Kidney (tissue), 14 donors: ENCODE results near the gene ASB12. TPM values are rescaled to one million over a fixed set of nuclear protein-coding genes. Genes with fewer than 3 reads are reported as not detected.

ENCODE experiments used
- DNase-seq, 5 donors: peaks; one replicate each; pipeline ENCODE4 v3.0.0-alpha.2; 2013 to 2020
- FAIRE-seq: peaks from 2 replicates; lab custom pipeline; 2012; peaks lifted over from hg19 to GRCh38; lab: Jason Lieb, UNC
- H3K27ac ChIP-seq, 2 donors: one replicate each; pipeline ENCODE4 v1.7.0; 2013; ENCODE audit warnings: low read depth in 2 of 2, low read length in 2 of 2, inconsistent platforms in 1 of 2
- H3K27me3 ChIP-seq: one replicate; pipeline ENCODE4 v1.7.1; 2013; ENCODE audit warnings: low read length, inconsistent platforms; ENCODE audit not compliant: control insufficient read depth, insufficient read depth
- H3K36me3 ChIP-seq, 3 donors: one replicate each; pipeline versions ENCODE4 v1.7.0 to v1.7.1; 2013; ENCODE audit warnings: low read length in 3 of 3, control low read depth in 1 of 3, inconsistent platforms in 1 of 3; ENCODE audit not compliant: insufficient read depth in 3 of 3, control insufficient read depth in 2 of 3
- H3K4me1 ChIP-seq, 3 donors: one replicate each; pipeline versions ENCODE4 v1.7.0 to v1.7.1; 2013; ENCODE audit warnings: low read length in 3 of 3, inconsistent platforms in 1 of 3, low read depth in 1 of 3; ENCODE audit not compliant: control insufficient read depth in 2 of 3, insufficient read depth in 2 of 3
- H3K4me3 ChIP-seq, 3 donors: one replicate each; pipeline versions ENCODE4 v1.7.0 to v1.8.1; 2013; ENCODE audit warnings: low read length in 3 of 3, control low read depth in 1 of 3, inconsistent platforms in 1 of 3
- H3K9ac ChIP-seq, 3 donors: one replicate each; pipeline versions ENCODE4 v1.7.0 to v1.7.1; 2013; ENCODE audit warnings: low read length in 3 of 3, control low read depth in 1 of 3, inconsistent platforms in 1 of 3
- H3K9me3 ChIP-seq, 3 donors: one replicate each; pipeline versions ENCODE4 v1.7.0 to v1.7.1; 2013; ENCODE audit warnings: low read length in 3 of 3, control low read depth in 1 of 3, inconsistent platforms in 1 of 3; ENCODE audit not compliant: control insufficient read depth in 2 of 3, insufficient read depth in 1 of 3
- CTCF ChIP-seq: IDR thresholded peaks from 3 replicates; pipeline ENCODE4 v1.5.1; 2012; ENCODE audit warnings: mild to moderate bottlenecking, moderate library complexity, borderline replicate concordance; ENCODE audit not compliant: insufficient read depth; ENCODE audit errors: extremely low read depth
- intact Hi-C: fragments of 100-400 bp; cut with DNase I; formaldehyde crosslinking; loops from one replicate; pipeline ENCODE4 v1.11.1; 2022
- polyA plus RNA-seq: library from polyadenylated mRNA; stranded (reverse); fragments of 350-450 nt; fragmentation: Illumina TruSeq; extraction: RNeasy Lipid Tissue Mini Kit (QIAGEN cat#74804); gene quantifications from one replicate; pipeline ENCODE4 v1.2.3, GENCODE V29; 2014; ENCODE audit warnings: low read depth, low replicate concordance; ENCODE audit not compliant: insufficient read depth
- total RNA-seq: library from RNA; stranded (reverse); fragmentation: NEBNext Ultra II Directional; extraction: Animal tissue kit (Norgen Biotek cat#: 25700); gene quantifications from one replicate; pipeline ENCODE4 v1.2.1, GENCODE V29; 2021
- donor health status: control.
- donor health status: control.
- donor health status: control.
- donor health status: control.
- donor health status: control.
- donor health status: DM: yes; HTN: yes; CAD: no.
- donor health status: Normal renal cell carcinoma (clear cell type).

The ASB12 gene
- total and polyA plus RNA-seq, 2 donors from 2014 or later, result 0.62 TPM; not detected in 1

GRCh38 chrX:64191281-64192010, 39.0 kb downstream of the ASB12 start:
- DNase-seq (no peak), FAIRE-seq (no peak)
- peaks cover 0 to 2% (median 0%) of the 10 kb centered on the region in 3 donors for H3K36me3 ChIP-seq
- no peak for TF ChIP-seq CTCF
- H3K9ac ChIP-seq, result no peak overlapping the region
- no peaks in the 10 kb centered on the region for H3K27me3 ChIP-seq
- no peak overlapping the region for H3K4me3 ChIP-seq
- H3K27ac ChIP-seq, result no peak overlapping the region
- no peaks in the 10 kb centered on the region for H3K9me3 ChIP-seq
- intact Hi-C loops, result no loop called here
- no peaks in the 10 kb centered on the region for H3K4me1 ChIP-seq

GRCh38 chrX:64190136-64190740, 40.2 kb downstream of the ASB12 start:
- Histone ChIP-seq H3K4me3 (no peak overlapping the region), H3K4me1 (no peaks in the 10 kb centered on the region), H3K9me3 (no peaks in the 10 kb centered on the region), H3K27me3 (no peaks in the 10 kb centered on the region), H3K36me3 (peaks cover 0 to 2% (median 0%) of the 10 kb centered on the region in 3 donors), H3K9ac (no peak overlapping the region), H3K27ac (no peak overlapping the region)
- DNase-seq, result no peak
- TF ChIP-seq CTCF, result no peak
- intact Hi-C loops, result no loop called here
- no peak for FAIRE-seq

- Histone ChIP-seq H3K36me3 (peaks cover 0 to 2% (median 0%) of the 10 kb centered on the region in 3 donors), H3K27ac (no peak overlapping the region), H3K4me3 (no peak overlapping the region), H3K4me1 (no peaks in the 10 kb centered on the region), H3K9me3 (no peaks in the 10 kb centered on the region), H3K9ac (no peak overlapping the region), H3K27me3 (no peaks in the 10 kb centered on the region)
- DNase-seq (no peak), FAIRE-seq (no peak)
- TF ChIP-seq CTCF, result no peak
- intact Hi-C loops, result no loop called here
These were observed 41.5 kb downstream of the ASB12 start for GRCh38 chrX:64188901-64189300.
